GM23248 (cell line): ENCODE measurements around the gene ZNF668.

ENCODE experiments used
- EZH2 ChIP-seq: fragments of 200-600 bp; sonication (generic); IDR thresholded peaks from 2 replicates; pipeline ENCODE4 v1.6.1; 2018; ENCODE audit warnings: antibody characterized with exemption, mild to moderate bottlenecking; ENCODE audit not compliant: insufficient read depth, poor library complexity, severe bottlenecking
- EZH2phosphoT487 ChIP-seq: fragments of 200-600 bp; sonication (generic); IDR thresholded peaks from 2 replicates; pipeline ENCODE4 v1.6.1; 2018; ENCODE audit warnings: antibody characterized with exemption, moderate library complexity, mild to moderate bottlenecking, low read depth; ENCODE audit not compliant: insufficient read depth

- TF ChIP-seq EZH2 (no peak), EZH2phosphoT487 (no peak)
These were observed 14.6 kb upstream of the ZNF668 start, which contains the start of gene PRSS53 for GRCh38 chr16:31088459-31089183.
